SK-N-SH treated with all-trans-retinoic acid at 6 μM for 48 hours (cell line): ENCODE results near the gene CNTNAP2.

Experiments
- CSRNP3 ChIP-seq: fragments of 250-450 bp; sonication (Bioruptor Pico); IDR thresholded peaks from 2 replicates; pipeline ENCODE4 v1.5.1; 2021; ENCODE audit warnings: mild to moderate bottlenecking, moderate library complexity
- GLIS3 ChIP-seq: fragments of 250-450 bp; sonication (Bioruptor Pico); IDR thresholded peaks from 2 replicates; pipeline ENCODE4 v1.5.0; 2020; ENCODE audit warnings: mild to moderate bottlenecking, moderate library complexity
- OSR1 ChIP-seq: fragments of 250-450 bp; sonication (Bioruptor Pico); IDR thresholded peaks from 2 replicates; pipeline ENCODE4 v1.8.0; 2022; ENCODE audit warnings: moderate library complexity, mild to moderate bottlenecking, inconsistent platforms
- PATZ1 ChIP-seq: fragments of 250-450 bp; sonication (Bioruptor Pico); IDR thresholded peaks from 2 replicates; pipeline ENCODE4 v1.8.0; 2020; ENCODE audit warnings: mild to moderate bottlenecking, moderate library complexity, borderline replicate concordance
- ZFP3 ChIP-seq: fragments of 250-450 bp; sonication (Bioruptor Pico); IDR thresholded peaks from 2 replicates; pipeline ENCODE4 v1.5.0; 2020; ENCODE audit warnings: mild to moderate bottlenecking, moderate library complexity
- ZFP30 ChIP-seq: fragments of 450-650 bp; formaldehyde crosslinking; IDR thresholded peaks from 2 replicates; pipeline ENCODE4 v1.5.0; 2022; ENCODE audit warnings: mild to moderate bottlenecking, moderate library complexity

DNA sequence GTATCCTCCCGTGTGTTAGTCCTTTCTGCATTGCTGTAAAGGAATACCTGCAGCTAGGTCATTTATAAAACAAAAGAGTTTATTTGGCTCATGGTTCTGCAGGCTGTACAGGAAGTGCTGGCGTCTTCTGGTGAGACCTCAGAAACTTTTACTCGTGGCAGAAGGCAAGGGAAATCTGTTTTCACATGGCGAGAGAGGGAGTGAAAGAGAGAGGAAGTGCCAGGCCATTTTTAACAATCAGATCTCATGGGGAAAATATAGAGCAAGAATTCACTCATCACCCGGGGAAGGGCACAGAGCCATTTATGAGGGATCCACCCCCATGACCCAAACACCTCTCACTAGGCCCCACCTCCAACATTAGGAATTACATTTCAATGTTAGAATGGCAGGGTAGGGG lies 952.2 kb downstream of the CNTNAP2 start:
- TF ChIP-seq ZFP30 (no peak), CSRNP3 (no peak), PATZ1 (CRISPR knock-in tag) (no peak), GLIS3 (no peak), OSR1 (CRISPR knock-in tag) (no peak), ZFP3 (no peak)
